Panc1 (cell line): Measurements from ENCODE around the gene TMEM120B. TPM values are rescaled to one million over a fixed set of nuclear protein-coding genes. Genes with fewer than 3 reads are reported as not detected.
"Not testable (repeated sequence)": the region's sequence is repeated elsewhere in the genome, so short reads cannot be mapped to it uniquely, and the experiment has no call there.

ENCODE experiments used
- ATAC-seq: fragments of 200-7000 bp; cut with Tn5 transposase; 2 replicates; pipeline ENCODE4 v1.9.1; 2020; ENCODE audit warnings: mild to moderate bottlenecking, moderate library complexity
- Bru-seq: library from RNA; stranded (reverse); fragments of 400-500 nt; gene quantifications from one replicate; lab custom pipeline; 2021; lab: Mats Ljungman, UMichigan
- BruChase-seq, 2 experiments: library from RNA; stranded (reverse); fragments of 400-500 nt; gene quantifications; one replicate each; lab custom pipeline; 2021; lab: Mats Ljungman, UMichigan
- BruUV-seq: library from RNA; stranded (reverse); fragments of 400-500 nt; replicated peaks from 2 replicates; lab custom pipeline; 2021; lab: Mats Ljungman, UMichigan
- CTCF ChIA-PET: fragments of 300-600 bp; sonication (Branson Sonifier 250); formaldehyde crosslinking; loops from one replicate; lab custom pipeline; 2022; ENCODE audit warnings: antibody characterized with exemption; lab: Charles Lee
- POLR2A ChIA-PET: fragments of 300-600 bp; sonication (Branson Sonifier 250); formaldehyde crosslinking; loops from one replicate; lab custom pipeline; 2022; ENCODE audit warnings: antibody characterized with exemption; lab: Charles Lee
- DNase-seq: peaks from one replicate; pipeline ENCODE4 v3.0.0-alpha.2; 2010; ENCODE audit warnings: low read depth, low spot score
- H3K27ac ChIP-seq: 2 replicates; pipeline ENCODE4 v1.5.1; 2011; ENCODE audit warnings: mild to moderate bottlenecking, low read length, inconsistent platforms
- H3K27me3 ChIP-seq: fragments of 200-500 bp; sonication (Bioruptor generic); 2 replicates; pipeline ENCODE4 v1.6.0; 2014; ENCODE audit warnings: low read length, inconsistent platforms; ENCODE audit not compliant: control insufficient read depth, insufficient read depth
- H3K36me3 ChIP-seq: fragments of 200-500 bp; sonication (Bioruptor generic); 2 replicates; pipeline ENCODE4 v1.5.1; 2014; ENCODE audit warnings: inconsistent platforms, mild to moderate bottlenecking, low read length, moderate library complexity; ENCODE audit not compliant: control insufficient read depth, insufficient read depth
- H3K4me1 ChIP-seq: 2 replicates; pipeline ENCODE4 v1.5.1; 2011; ENCODE audit warnings: inconsistent platforms, mild to moderate bottlenecking, low read length, moderate library complexity; ENCODE audit not compliant: control insufficient read depth, insufficient read depth
- H3K4me3 ChIP-seq, 2 experiments: 2 replicates each; pipeline ENCODE4 v1.5.1; 2011 to 2012; ENCODE audit warnings: low read depth in 2 of 2, low read length in 2 of 2, mild to moderate bottlenecking in 2 of 2, inconsistent platforms in 1 of 2, moderate library complexity in 1 of 2
- H3K9me3 ChIP-seq: fragments of 200-500 bp; sonication (Bioruptor generic); 2 replicates; pipeline ENCODE4 v1.5.1; 2014; ENCODE audit warnings: low read depth, mild to moderate bottlenecking, inconsistent platforms, low read length, moderate library complexity; ENCODE audit not compliant: control insufficient read depth, insufficient read depth
- POLR2AphosphoS5 ChIP-seq: IDR thresholded peaks from 2 replicates; pipeline ENCODE4 v1.6.1; 2012; ENCODE audit warnings: mild to moderate bottlenecking, low read depth, low read length, moderate library complexity
- REST ChIP-seq, 2 experiments: IDR thresholded peaks; 2 replicates each; pipeline ENCODE4 v1.6.1; 2011 to 2012; ENCODE audit warnings: low read depth in 2 of 2, control low read depth in 1 of 2, low read length in 1 of 2, mild to moderate bottlenecking in 1 of 2, moderate library complexity in 1 of 2; ENCODE audit not compliant: insufficient read depth in 1 of 2
- SIN3A ChIP-seq: IDR thresholded peaks from 2 replicates; pipeline ENCODE4 v1.6.1; 2012; ENCODE audit warnings: low read depth, mild to moderate bottlenecking, low read length, moderate library complexity, borderline replicate concordance; ENCODE audit not compliant: insufficient read depth
- TCF7L2 ChIP-seq: IDR thresholded peaks from 2 replicates; pipeline ENCODE4 v1.6.1; 2011; ENCODE audit warnings: mild to moderate bottlenecking, low read depth, low read length, inconsistent platforms
- in situ Hi-C: cut with HindIII; loops from 2 replicates; pipeline ENCODE4 v1.10.0; 2016; ENCODE audit warnings: low sequenced_read_pairs, low pct_unique_long_range_greater_than_20kb
- intact Hi-C: fragments of 100-400 bp; cut with micrococcal nuclease; formaldehyde crosslinking; loops from one replicate; pipeline ENCODE4 v1.10.0; 2022; ENCODE audit not compliant: unreplicated experiment
- long read RNA-seq: library from polyadenylated mRNA; unstranded; transcript quantifications from one replicate; pipeline ENCODE4 v2.0.0, GENCODE V29; 2021; ENCODE audit not compliant: unreplicated experiment
- polyA plus RNA-seq: library from polyadenylated mRNA; unstranded; fragments of >200 nt; gene quantifications from one replicate; pipeline ENCODE4 v1.2.1, GENCODE V29; 2012; ENCODE audit warnings: missing spikeins; ENCODE audit not compliant: insufficient read length
- total RNA-seq: library from RNA; stranded (reverse); gene quantifications from one replicate; pipeline ENCODE4 v1.2.1, GENCODE V29; 2021; ENCODE audit not compliant: unreplicated experiment
- TF ChIP-seq, protein P1 (sequence below): fragments of 450-650 bp; IDR thresholded peaks from 2 replicates; pipeline ENCODE4 v1.5.1; 2017; ENCODE audit warnings: mild to moderate bottlenecking

TMEM120B gene
- total RNA-seq (22.3 TPM), Bru-seq, nascent RNA (percentile 61 among the genes with signal in this experiment), BruChase-seq, experiment 1, labeled RNA remaining after a 2-hour chase (percentile 73 among the genes with signal in this experiment), BruChase-seq, experiment 2, labeled RNA remaining after a 6-hour chase (percentile 78 among the genes with signal in this experiment)
- polyA plus RNA-seq, result 15.1 TPM
- long read RNA-seq, full-length matches to known transcripts, result 14 of 41 reads
- long read RNA-seq, partial matches to known transcripts, result 3 of 41 reads
- long read RNA-seq, other reads (novel, unspliced or antisense), result 24 of 41 reads

- Histone ChIP-seq H3K4me3 (peak within 1 kb of the TSS; percentile 75 to 88), H3K4me1 (peaks cover 17% of the 10 kb centered on the region), H3K36me3 (0 out of 2 replicates have a peak, but pooled peaks cover 3% of the 10 kb centered on the region), H3K27ac (peak within 1 kb of the TSS; percentile 88), H3K9me3 (no peaks in the 10 kb centered on the region), H3K27me3 (no peaks in the 10 kb centered on the region)
- intact Hi-C loops, result no loop called here
- BruUV-seq, result no TSS peak
- DNase-seq (no peak), ATAC-seq (peak; percentile 96)
- CTCF ChIA-PET, result interaction anchor here (0.6 kb wide), 1 partner anchor 59 kb away, joined by 5 read pairs; no protein-coding TSS in a partner anchor
- POLR2A ChIA-PET, result interaction anchor here (0.7 to 0.9 kb wide), 2 partner anchors 26 to 89 kb away, joined by 3 read pairs; no protein-coding TSS in a partner anchor
- TF ChIP-seq SIN3A, result peak; percentile 91
- peak; percentile 82 for TF ChIP-seq POLR2AphosphoS5
- TF ChIP-seq, protein P1, sequence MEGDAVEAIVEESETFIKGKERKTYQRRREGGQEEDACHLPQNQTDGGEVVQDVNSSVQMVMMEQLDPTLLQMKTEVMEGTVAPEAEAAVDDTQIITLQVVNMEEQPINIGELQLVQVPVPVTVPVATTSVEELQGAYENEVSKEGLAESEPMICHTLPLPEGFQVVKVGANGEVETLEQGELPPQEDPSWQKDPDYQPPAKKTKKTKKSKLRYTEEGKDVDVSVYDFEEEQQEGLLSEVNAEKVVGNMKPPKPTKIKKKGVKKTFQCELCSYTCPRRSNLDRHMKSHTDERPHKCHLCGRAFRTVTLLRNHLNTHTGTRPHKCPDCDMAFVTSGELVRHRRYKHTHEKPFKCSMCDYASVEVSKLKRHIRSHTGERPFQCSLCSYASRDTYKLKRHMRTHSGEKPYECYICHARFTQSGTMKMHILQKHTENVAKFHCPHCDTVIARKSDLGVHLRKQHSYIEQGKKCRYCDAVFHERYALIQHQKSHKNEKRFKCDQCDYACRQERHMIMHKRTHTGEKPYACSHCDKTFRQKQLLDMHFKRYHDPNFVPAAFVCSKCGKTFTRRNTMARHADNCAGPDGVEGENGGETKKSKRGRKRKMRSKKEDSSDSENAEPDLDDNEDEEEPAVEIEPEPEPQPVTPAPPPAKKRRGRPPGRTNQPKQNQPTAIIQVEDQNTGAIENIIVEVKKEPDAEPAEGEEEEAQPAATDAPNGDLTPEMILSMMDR, result no peak
- TF ChIP-seq REST (IDR thresholded peaks at IDR 0.05; ENCODE audit: insufficient read depth in 1 of 2, low read depth in 2 of 2, low read length in 1 of 2), result no peak
- TF ChIP-seq TCF7L2, result no peak
- in situ Hi-C loops, result no loop called here
Measured at GRCh38 chr12:121712461-121713256, at the start of gene TMEM120B. Gene TMEM120B, plus strand, starts transcription at chr12:121712752. Its CDS starts 144 bp downstream, at chr12:121712896.

GRCh38 chr12:121663610-121663929, 49.0 kb upstream of the TMEM120B start:
- no TSS peak for BruUV-seq
- TF ChIP-seq TCF7L2 (no peak), SIN3A (no peak), REST (IDR thresholded peaks at IDR 0.05; ENCODE audit: insufficient read depth in 1 of 2, low read depth in 2 of 2, low read length in 1 of 2) (no peak), POLR2AphosphoS5 (no peak)
- TF ChIP-seq, protein P1, result no peak
- ATAC-seq (no peak), DNase-seq (no peak)
- Histone ChIP-seq H3K4me1 (no peaks in the 10 kb centered on the region), H3K9me3 (no peaks in the 10 kb centered on the region), H3K4me3 (no peak overlapping the region), H3K27ac (no peak overlapping the region), H3K36me3 (no peaks in the 10 kb centered on the region), H3K27me3 (no peaks in the 10 kb centered on the region)
- POLR2A ChIA-PET, result no interaction called here
- intact Hi-C loops (no loop called here), in situ Hi-C loops (no loop called here)
- CTCF ChIA-PET, result no interaction called here

DNA sequence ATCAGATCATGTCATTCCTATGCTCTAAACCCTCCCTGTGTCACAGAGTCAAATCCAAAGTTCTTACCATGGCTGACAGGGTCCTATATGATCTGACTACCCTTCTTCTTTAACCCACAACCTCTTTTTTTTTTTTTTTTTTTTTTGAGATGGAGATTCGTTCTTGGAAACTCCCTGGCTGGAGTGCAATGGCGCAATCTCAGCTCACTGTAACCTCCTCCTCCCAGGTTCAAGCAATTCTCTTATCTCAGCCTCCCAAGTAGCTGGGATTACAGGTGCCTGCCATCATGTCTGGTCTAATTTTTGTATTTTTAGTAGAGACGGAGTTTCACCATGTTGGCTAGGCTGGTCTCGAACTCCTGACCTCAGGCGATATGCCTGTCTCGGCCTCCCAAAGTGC, 45.7 kb upstream of the TMEM120B start:
- POLR2A ChIA-PET, result interaction anchor here (0.6 kb wide), 1 partner anchor 120 kb away, joined by 8 read pairs; no protein-coding TSS in a partner anchor
- CTCF ChIA-PET, result interaction anchor here (0.6 kb wide), 1 partner anchor 946 kb away, joined by 3 read pairs; no protein-coding TSS in a partner anchor
- H3K4me3 ChIP-seq, in situ Hi-C loops, H3K27ac ChIP-seq, H3K27me3 ChIP-seq, H3K9me3 ChIP-seq, ATAC-seq, H3K36me3 ChIP-seq, BruUV-seq, H3K4me1 ChIP-seq, DNase-seq, intact Hi-C loops: not testable (repeated sequence)
